HEK293 (cell line): Measurements from ENCODE around the gene CCDC183.

Source experiments
- CTCF ChIA-PET: fragments of 350-600 bp; formaldehyde crosslinking; extraction: SDS; loops from one replicate; lab custom pipeline; 2021; ENCODE audit warnings: antibody characterized with exemption; lab: Yijun Ruan, JAX
- POLR2A ChIA-PET: fragments of 300-600 bp; formaldehyde crosslinking; extraction: SDS; loops from one replicate; lab custom pipeline; 2020; ENCODE audit warnings: antibody characterized with exemption, inconsistent platforms; lab: Yijun Ruan, JAX
- H3K27ac ChIP-seq: fragments of 200-500 bp; sonication (Bioruptor generic); 2 replicates; pipeline ENCODE4 v1.5.1; 2014; ENCODE audit warnings: low read depth, low read length, control low read depth, inconsistent platforms; ENCODE audit errors: extremely low read depth
- H3K36me3 ChIP-seq, 2 experiments: fragments of 200-500 bp in 1 of 2; sonication (Bioruptor generic) in 1 of 2; 1 replicate in 1 of 2; 2 replicates in 1 of 2; pipeline ENCODE4 v1.5.1; 2014 to 2017; ENCODE audit warnings: inconsistent platforms in 2 of 2, low read length in 2 of 2; ENCODE audit not compliant: control insufficient read depth in 2 of 2, insufficient read depth in 1 of 2
- H3K4me1 ChIP-seq: fragments of 200-500 bp; sonication (Bioruptor generic); 2 replicates; pipeline ENCODE4 v1.5.1; 2014; ENCODE audit warnings: mild to moderate bottlenecking, low read length, inconsistent platforms; ENCODE audit not compliant: control insufficient read depth, insufficient read depth
- H3K4me3 ChIP-seq: 2 replicates; pipeline ENCODE4 v1.5.1; 2011; ENCODE audit warnings: low read depth, mild to moderate bottlenecking, control low read depth, low read length, moderate library complexity
- H3K9me3 ChIP-seq: fragments of 200-500 bp; sonication (Bioruptor generic); 2 replicates; pipeline ENCODE4 v1.5.1; 2014; ENCODE audit warnings: low read depth, low read length, inconsistent platforms; ENCODE audit not compliant: control insufficient read depth, insufficient read depth
- GLI4 ChIP-seq: fragments of 450-650 bp; formaldehyde crosslinking; IDR thresholded peaks from 2 replicates; pipeline ENCODE4 v1.5.1; 2016; ENCODE audit warnings: missing biosample characterization, missing genetic modification characterization
- KLF16 ChIP-seq: fragments of 450-650 bp; formaldehyde crosslinking; IDR thresholded peaks from 2 replicates; pipeline ENCODE4 v1.5.1; 2017; ENCODE audit warnings: missing biosample characterization, missing genetic modification characterization
- KLF7 ChIP-seq: fragments of 450-650 bp; formaldehyde crosslinking; IDR thresholded peaks from 2 replicates; pipeline ENCODE4 v1.5.1; 2016; ENCODE audit warnings: missing biosample characterization, missing genetic modification characterization, borderline replicate concordance
- PRDM1 ChIP-seq: fragments of 450-650 bp; formaldehyde crosslinking; IDR thresholded peaks from 2 replicates; pipeline ENCODE4; 2016; ENCODE audit warnings: missing biosample characterization, missing genetic modification characterization
- RBAK ChIP-seq: fragments of 450-650 bp; formaldehyde crosslinking; IDR thresholded peaks from 2 replicates; pipeline ENCODE4 v1.5.1; 2016; ENCODE audit warnings: missing biosample characterization, missing genetic modification characterization
- SCRT2 ChIP-seq: fragments of 450-650 bp; formaldehyde crosslinking; IDR thresholded peaks from 2 replicates; pipeline ENCODE4 v1.5.1; 2016; ENCODE audit warnings: missing biosample characterization, missing genetic modification characterization
- ZBTB48 ChIP-seq: fragments of 450-650 bp; formaldehyde crosslinking; IDR thresholded peaks from 2 replicates; pipeline ENCODE4 v1.5.1; 2016; ENCODE audit warnings: missing biosample characterization, missing genetic modification characterization
- ZBTB49 ChIP-seq: fragments of 450-650 bp; formaldehyde crosslinking; IDR thresholded peaks from 2 replicates; pipeline ENCODE4 v1.5.1; 2016; ENCODE audit warnings: missing biosample characterization, missing genetic modification characterization, low read depth
- ZBTB7A ChIP-seq: fragments of 450-650 bp; formaldehyde crosslinking; IDR thresholded peaks from 2 replicates; pipeline ENCODE4 v1.5.1; 2016; ENCODE audit warnings: low read depth, missing biosample characterization, missing genetic modification characterization
- ZNF112 ChIP-seq: fragments of 450-650 bp; formaldehyde crosslinking; IDR thresholded peaks from 2 replicates; pipeline ENCODE4 v1.5.0; 2017; ENCODE audit warnings: missing biosample characterization, missing genetic modification characterization
- ZNF114 ChIP-seq: fragments of 450-650 bp; formaldehyde crosslinking; IDR thresholded peaks from 2 replicates; pipeline ENCODE4 v1.5.0; 2017; ENCODE audit warnings: missing biosample characterization, missing genetic modification characterization
- ZNF138 ChIP-seq: fragments of 450-650 bp; formaldehyde crosslinking; IDR thresholded peaks from 2 replicates; pipeline ENCODE4 v1.5.1; 2016; ENCODE audit warnings: missing biosample characterization, missing genetic modification characterization, borderline replicate concordance
- ZNF155 ChIP-seq: fragments of 450-650 bp; formaldehyde crosslinking; IDR thresholded peaks from 2 replicates; pipeline ENCODE4 v1.5.1; 2016; ENCODE audit warnings: missing biosample characterization, missing genetic modification characterization
- ZNF157 ChIP-seq: fragments of 450-650 bp; formaldehyde crosslinking; IDR thresholded peaks from 2 replicates; pipeline ENCODE4 v1.5.1; 2016; ENCODE audit warnings: missing biosample characterization, missing genetic modification characterization
- ZNF169 ChIP-seq: fragments of 450-650 bp; formaldehyde crosslinking; IDR thresholded peaks from 2 replicates; pipeline ENCODE4 v1.5.1; 2016; ENCODE audit warnings: missing biosample characterization, missing genetic modification characterization
- ZNF175 ChIP-seq: fragments of 450-650 bp; formaldehyde crosslinking; IDR thresholded peaks from 2 replicates; pipeline ENCODE4 v1.5.1; 2016; ENCODE audit warnings: missing biosample characterization, missing genetic modification characterization
- ZNF433 ChIP-seq: fragments of 450-650 bp; formaldehyde crosslinking; IDR thresholded peaks from 2 replicates; pipeline ENCODE4 v1.5.1; 2016; ENCODE audit warnings: missing biosample characterization, missing genetic modification characterization, low read depth
- ZNF529 ChIP-seq: fragments of 450-650 bp; formaldehyde crosslinking; IDR thresholded peaks from 2 replicates; pipeline ENCODE4 v1.5.1; 2017; ENCODE audit warnings: missing genetic modification characterization, missing biosample characterization; ENCODE audit not compliant: insufficient replicate concordance
- ZNF585B ChIP-seq: fragments of 450-650 bp; formaldehyde crosslinking; IDR thresholded peaks from 2 replicates; pipeline ENCODE4 v1.5.1; 2016; ENCODE audit warnings: missing biosample characterization, missing genetic modification characterization
- ZNF626 ChIP-seq: fragments of 450-650 bp; sonication (Bioruptor Pico); formaldehyde crosslinking; IDR thresholded peaks from 2 replicates; pipeline ENCODE4 v1.5.1; 2018; ENCODE audit warnings: missing biosample characterization, missing genetic modification characterization, inconsistent platforms
- ZXDB ChIP-seq: fragments of 450-650 bp; formaldehyde crosslinking; IDR thresholded peaks from 2 replicates; pipeline ENCODE4 v1.5.1; 2016; ENCODE audit warnings: missing biosample characterization, missing genetic modification characterization
- TF ChIP-seq, protein P1 (sequence below): fragments of 450-650 bp; formaldehyde crosslinking; IDR thresholded peaks from 2 replicates; pipeline ENCODE4 v1.5.1; 2017; ENCODE audit warnings: missing biosample characterization, missing genetic modification characterization
- TF ChIP-seq, protein P2 (sequence below): fragments of 450-650 bp; formaldehyde crosslinking; IDR thresholded peaks from 2 replicates; pipeline ENCODE4 v1.5.1; 2016; ENCODE audit warnings: missing biosample characterization, missing genetic modification characterization

Gene CCDC183

DNA sequence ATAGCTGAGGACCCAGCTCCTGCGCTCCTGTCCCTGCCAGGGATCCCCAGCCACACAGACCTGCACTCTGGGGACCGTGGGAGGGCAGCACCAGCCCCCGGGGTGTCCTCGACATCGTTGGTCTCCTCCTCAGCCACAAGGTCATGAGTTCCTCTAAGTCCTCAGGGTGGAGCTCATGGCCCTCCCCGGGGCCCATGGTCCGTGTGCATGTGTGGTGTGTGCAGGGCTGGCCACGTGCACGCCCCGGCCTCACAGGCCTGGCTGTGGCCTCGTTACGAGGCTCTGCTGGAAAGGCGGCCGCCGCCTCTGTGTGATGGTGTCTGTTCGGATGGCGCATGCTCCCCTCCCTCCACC lies 30.0 kb downstream of the CCDC183 start:
- H3K4me3 ChIP-seq: no peak overlapping the region
- no peaks in the 10 kb centered on the region for H3K9me3 ChIP-seq
- H3K4me1 ChIP-seq: no peaks in the 10 kb centered on the region
- CTCF ChIA-PET: interaction anchor here (0.6 to 1.3 kb wide), 4 partner anchors 16 to 121 kb away, joined by 3 read pairs; partner anchors contain the start of genes AJM1 and RABL6
- peaks cover 0 to 76% of the 10 kb centered on the region in 2 experiments; a peak in 1 of 3 replicates for H3K36me3 ChIP-seq
- POLR2A ChIA-PET: no interaction called here
- H3K27ac ChIP-seq: no peak overlapping the region
- TF ChIP-seq ZNF585B: no peak
- TF ChIP-seq RBAK: no peak
- TF ChIP-seq PRDM1: no peak
- no peak for TF ChIP-seq ZNF155
- TF ChIP-seq ZNF433: no peak
- no peak for TF ChIP-seq ZBTB48 (tag by site-specific recombination)
- TF ChIP-seq ZNF175: no peak
- no peak for TF ChIP-seq ZBTB49
- TF ChIP-seq, protein P1, sequence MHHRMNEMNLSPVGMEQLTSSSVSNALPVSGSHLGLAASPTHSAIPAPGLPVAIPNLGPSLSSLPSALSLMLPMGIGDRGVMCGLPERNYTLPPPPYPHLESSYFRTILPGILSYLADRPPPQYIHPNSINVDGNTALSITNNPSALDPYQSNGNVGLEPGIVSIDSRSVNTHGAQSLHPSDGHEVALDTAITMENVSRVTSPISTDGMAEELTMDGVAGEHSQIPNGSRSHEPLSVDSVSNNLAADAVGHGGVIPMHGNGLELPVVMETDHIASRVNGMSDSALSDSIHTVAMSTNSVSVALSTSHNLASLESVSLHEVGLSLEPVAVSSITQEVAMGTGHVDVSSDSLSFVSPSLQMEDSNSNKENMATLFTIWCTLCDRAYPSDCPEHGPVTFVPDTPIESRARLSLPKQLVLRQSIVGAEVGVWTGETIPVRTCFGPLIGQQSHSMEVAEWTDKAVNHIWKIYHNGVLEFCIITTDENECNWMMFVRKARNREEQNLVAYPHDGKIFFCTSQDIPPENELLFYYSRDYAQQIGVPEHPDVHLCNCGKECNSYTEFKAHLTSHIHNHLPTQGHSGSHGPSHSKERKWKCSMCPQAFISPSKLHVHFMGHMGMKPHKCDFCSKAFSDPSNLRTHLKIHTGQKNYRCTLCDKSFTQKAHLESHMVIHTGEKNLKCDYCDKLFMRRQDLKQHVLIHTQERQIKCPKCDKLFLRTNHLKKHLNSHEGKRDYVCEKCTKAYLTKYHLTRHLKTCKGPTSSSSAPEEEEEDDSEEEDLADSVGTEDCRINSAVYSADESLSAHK: no peak

DNA sequence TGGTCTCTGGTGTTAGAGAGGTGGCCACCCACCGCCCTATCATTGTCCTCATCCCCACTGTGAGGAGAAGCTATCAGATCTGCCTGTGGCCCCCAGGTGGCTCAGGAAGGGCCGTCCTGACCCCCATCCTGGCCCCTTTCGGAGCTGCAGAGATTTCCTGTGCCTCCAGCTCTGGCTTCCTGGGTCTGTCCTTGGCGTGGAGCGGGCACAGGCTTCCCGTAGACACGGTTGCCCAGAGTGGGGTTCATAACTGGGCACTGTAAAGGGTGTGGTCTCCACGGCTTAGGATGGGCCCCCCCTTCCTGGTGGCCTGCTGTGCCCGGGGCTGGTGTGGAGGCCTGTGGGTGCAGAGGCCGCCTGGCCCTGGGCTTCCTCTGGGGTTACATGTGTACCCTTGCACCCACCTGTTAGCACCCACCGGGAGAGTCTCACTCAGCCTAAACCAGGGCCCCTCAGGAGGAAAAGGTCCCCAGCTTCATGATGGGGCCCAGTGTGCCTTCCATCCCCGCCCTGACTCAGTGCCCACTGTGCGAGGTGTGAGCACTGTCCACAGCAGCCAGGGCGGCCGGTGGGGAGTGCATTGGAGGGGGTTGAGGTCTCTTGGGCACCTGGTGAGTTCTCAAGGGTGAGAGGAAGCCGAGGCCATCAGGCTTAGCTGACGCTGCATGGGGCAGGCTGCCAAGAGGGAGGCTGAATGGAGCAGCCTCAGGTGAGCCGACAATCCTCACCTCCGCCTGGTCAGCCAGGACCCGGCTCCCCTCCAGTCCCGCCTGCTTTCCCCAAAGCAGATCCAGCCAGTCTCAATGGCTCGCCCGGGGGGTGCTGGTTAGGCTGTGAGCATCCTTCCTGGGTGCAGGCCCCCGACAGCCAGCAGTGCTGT lies 30.8 kb downstream of the CCDC183 start:
- no peak overlapping the region for H3K27ac ChIP-seq
- peaks cover 0 to 84% of the 10 kb centered on the region in 2 experiments; a peak in 1 of 3 replicates for H3K36me3 ChIP-seq
- H3K4me1 ChIP-seq: no peaks in the 10 kb centered on the region
- no peak overlapping the region for H3K4me3 ChIP-seq
- no peak for TF ChIP-seq PRDM1
- TF ChIP-seq ZNF138 (tag by site-specific recombination): no peak
- peak; percentile 80 for TF ChIP-seq SCRT2 (tag by site-specific recombination)
- TF ChIP-seq KLF7 (tag by site-specific recombination): no peak
- no peak for TF ChIP-seq ZNF529 (tag by site-specific recombination)
- TF ChIP-seq ZXDB (tag by site-specific recombination): no peak
- TF ChIP-seq, all 188 proteins: peak for 1
- no peaks in the 10 kb centered on the region for H3K9me3 ChIP-seq
- CTCF ChIA-PET: interaction anchor here (0.6 to 1.4 kb wide), 5 partner anchors 15 to 122 kb away, joined by 3 to 5 read pairs (median 3); partner anchors contain the start of genes AJM1 and RABL6
- POLR2A ChIA-PET: interaction anchor here (0.6 kb wide), 1 partner anchor 24 kb away, joined by 3 read pairs; no protein-coding TSS in a partner anchor

DNA sequence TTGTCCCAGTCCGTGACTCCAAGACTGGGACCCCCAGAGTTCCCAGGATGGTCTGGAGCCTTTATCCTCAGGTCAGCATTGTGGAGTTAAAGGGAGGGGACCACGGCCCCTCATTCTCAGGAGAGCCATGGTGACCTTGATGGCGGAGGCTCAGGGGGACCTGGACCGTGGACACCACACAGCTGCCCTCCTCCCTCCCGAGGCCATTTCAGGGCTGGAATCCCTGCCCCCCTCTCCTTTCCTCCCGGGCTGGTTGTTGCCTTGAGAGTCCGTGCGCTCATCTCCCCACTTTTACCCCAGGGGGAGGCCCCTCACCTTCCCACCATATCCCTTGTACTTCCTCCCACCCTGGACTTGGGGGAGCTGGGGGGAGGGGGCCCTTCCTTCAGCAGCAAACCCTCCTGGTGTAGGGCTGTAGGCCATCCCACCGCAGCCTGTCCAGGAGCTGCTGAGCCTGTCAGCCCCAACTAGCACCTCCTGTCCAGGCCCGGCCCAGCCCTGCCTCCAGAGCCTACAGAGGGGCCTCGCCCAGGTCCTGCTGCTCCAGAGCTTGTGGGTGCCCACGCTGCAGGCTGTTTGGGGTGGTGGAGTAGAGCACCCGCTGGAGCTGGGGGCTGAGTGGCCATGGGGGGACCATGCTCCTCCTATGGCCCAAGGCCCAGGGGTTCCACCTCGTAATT lies 31.8 kb downstream of the CCDC183 start:
- ChIA-PET POLR2A (interaction anchor here (0.6 kb wide), 1 partner anchor 25 kb away, joined by 3 read pairs; no protein-coding TSS in a partner anchor), CTCF (interaction anchor here (0.6 to 1.4 kb wide), 4 partner anchors 15 to 867 kb away, joined by 4 to 5 read pairs (median 5); partner anchors contain the start of genes AJM1 and UBAC1)
- Histone ChIP-seq H3K9me3 (no peaks in the 10 kb centered on the region), H3K4me3 (no peak overlapping the region), H3K4me1 (no peaks in the 10 kb centered on the region), H3K27ac (no peak overlapping the region)
- no peak for TF ChIP-seq ZNF157 (tag by site-specific recombination)
- TF ChIP-seq PRDM1: no peak
- no peak for TF ChIP-seq ZNF626
- no peak for TF ChIP-seq ZBTB7A (tag by site-specific recombination)
- TF ChIP-seq ZNF169 (tag by site-specific recombination): no peak
- TF ChIP-seq ZNF112: no peak
- TF ChIP-seq, protein P2, sequence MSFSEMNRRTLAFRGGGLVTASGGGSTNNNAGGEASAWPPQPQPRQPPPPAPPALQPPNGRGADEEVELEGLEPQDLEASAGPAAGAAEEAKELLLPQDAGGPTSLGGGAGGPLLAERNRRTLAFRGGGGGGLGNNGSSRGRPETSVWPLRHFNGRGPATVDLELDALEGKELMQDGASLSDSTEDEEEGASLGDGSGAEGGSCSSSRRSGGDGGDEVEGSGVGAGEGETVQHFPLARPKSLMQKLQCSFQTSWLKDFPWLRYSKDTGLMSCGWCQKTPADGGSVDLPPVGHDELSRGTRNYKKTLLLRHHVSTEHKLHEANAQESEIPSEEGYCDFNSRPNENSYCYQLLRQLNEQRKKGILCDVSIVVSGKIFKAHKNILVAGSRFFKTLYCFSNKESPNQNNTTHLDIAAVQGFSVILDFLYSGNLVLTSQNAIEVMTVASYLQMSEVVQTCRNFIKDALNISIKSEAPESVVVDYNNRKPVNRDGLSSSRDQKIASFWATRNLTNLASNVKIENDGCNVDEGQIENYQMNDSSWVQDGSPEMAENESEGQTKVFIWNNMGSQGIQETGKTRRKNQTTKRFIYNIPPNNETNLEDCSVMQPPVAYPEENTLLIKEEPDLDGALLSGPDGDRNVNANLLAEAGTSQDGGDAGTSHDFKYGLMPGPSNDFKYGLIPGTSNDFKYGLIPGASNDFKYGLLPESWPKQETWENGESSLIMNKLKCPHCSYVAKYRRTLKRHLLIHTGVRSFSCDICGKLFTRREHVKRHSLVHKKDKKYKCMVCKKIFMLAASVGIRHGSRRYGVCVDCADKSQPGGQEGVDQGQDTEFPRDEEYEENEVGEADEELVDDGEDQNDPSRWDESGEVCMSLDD (tag by site-specific recombination): no peak
- no peak for TF ChIP-seq ZNF114 (tag by site-specific recombination)
- TF ChIP-seq GLI4 (tag by site-specific recombination): no peak
- TF ChIP-seq KLF16: no peak
- TF ChIP-seq, all 188 proteins: peak for 0
- H3K36me3 ChIP-seq: peaks cover 0 to 93% of the 10 kb centered on the region in 2 experiments; a peak in 1 of 3 replicates
